AG09319 (cell line): ENCODE results near the gene ANAPC16.

Experiments used
- DNase-seq: peaks from one replicate; pipeline ENCODE4 v3.0.0-alpha.2; 2010; ENCODE audit warnings: low read depth; ENCODE audit errors: extremely low read depth
- CTCF ChIP-seq: IDR thresholded peaks from 2 replicates; pipeline ENCODE4 v1.5.1; 2011; ENCODE audit warnings: low read depth, mild to moderate bottlenecking, inconsistent platforms, low read length, moderate library complexity

Gene ANAPC16

GRCh38 chr10:72254813-72255568, 39.2 kb downstream of the ANAPC16 start:
- no peak; the same call in 1 of the 2 replicates for TF ChIP-seq CTCF
- no peak for DNase-seq

- no peak for TF ChIP-seq CTCF
- DNase-seq = no peak
These were observed 40.3 kb downstream of the ANAPC16 start for GRCh38 chr10:72255977-72256729.

- DNase-seq = no peak
- TF ChIP-seq CTCF = no peak
These were observed 41.5 kb downstream of the ANAPC16 start for GRCh38 chr10:72257051-72257892.

- TF ChIP-seq CTCF = no peak
- DNase-seq = no peak
These were observed 42.8 kb downstream of the ANAPC16 start for GRCh38 chr10:72258617-72259016.

- DNase-seq = peak; percentile 53
These were observed 43.9 kb downstream of the ANAPC16 start for GRCh38 chr10:72259491-72260238.

More at GRCh38 chr10:72259491-72260238, 43.9 kb downstream of the ANAPC16 start:
- no peak for TF ChIP-seq CTCF
